K562 (cell line): ENCODE data around the gene BOLL. TPM values are rescaled to one million over a fixed set of nuclear protein-coding genes. Genes with fewer than 3 reads are reported as not detected.

Experiments
- ATAC-seq: fragments of 200-7000 bp; cut with Tn5 transposase; 3 replicates; pipeline ENCODE4 v1.9.1; 2020; ENCODE audit warnings: moderate library complexity
- BruUV-seq: library from RNA; stranded (reverse); fragments of 400-500 nt; replicated peaks from 2 replicates; lab custom pipeline; 2021; lab: Mats Ljungman, UMichigan
- CTCF ChIA-PET: fragments of 300-600 bp; formaldehyde crosslinking; extraction: SDS; loops from one replicate; lab custom pipeline; 2021; ENCODE audit warnings: low intra/inter-chr PET ratio; lab: Yijun Ruan, JAX
- POLR2A ChIA-PET: fragments of 300-600, 350-650 bp; sonication (Branson Sonifier 250); formaldehyde crosslinking; extraction: SDS; loops from one replicate; lab custom pipeline; 2021; ENCODE audit warnings: antibody characterized with exemption, inconsistent platforms; lab: Yijun Ruan, JAX
- DNase-seq, 4 experiments: peaks; one replicate each; pipeline versions ENCODE4 v3.0.0 to v3.0.0-alpha.2; 2011 to 2018; ENCODE audit warnings: low spot score in 3 of 4, mixed read lengths in 3 of 4; ENCODE audit errors: extremely low read depth in 1 of 4
- FAIRE-seq: peaks from 2 replicates; lab custom pipeline; 2011; peaks lifted over from hg19 to GRCh38; lab: Jason Lieb, UNC
- H2AFZ ChIP-seq: 2 replicates; pipeline ENCODE4 v1.6.0; 2011; ENCODE audit warnings: low read depth, low read length, control low read depth, inconsistent platforms
- H3K27ac ChIP-seq: fragments of 200-600 bp; 3 replicates; pipeline ENCODE4 v1.8.0; 2011; ENCODE audit warnings: low read depth, mild to moderate bottlenecking, control low read depth, inconsistent platforms, low read length, moderate library complexity, mixed read lengths; ENCODE audit errors: extremely low read depth
- H3K27me3 ChIP-seq, 2 experiments: fragments of 300-600 bp in 1 of 2; 2 replicates in 1 of 2; 3 replicates in 1 of 2; pipeline versions ENCODE4 v1.6.0 to v1.8.0; 2011; ENCODE audit warnings: inconsistent platforms in 2 of 2, low read length in 2 of 2, mild to moderate bottlenecking in 1 of 2, mixed read lengths in 1 of 2, moderate library complexity in 1 of 2; ENCODE audit not compliant: control insufficient read depth in 2 of 2, insufficient read depth in 2 of 2
- H3K36me3 ChIP-seq: fragments of 300-600 bp; 3 replicates; pipeline ENCODE4 v1.8.0; 2011; ENCODE audit warnings: mild to moderate bottlenecking, low read length, inconsistent platforms; ENCODE audit not compliant: control insufficient read depth, insufficient read depth
- H3K4me1 ChIP-seq, 2 experiments: fragments of 200-600 bp in 1 of 2; replicated peaks in 1 of 2; 2 replicates in 1 of 2; 3 replicates in 1 of 2; pipeline versions ENCODE4 v1.5.1 to v1.8.0; 2011; ENCODE audit warnings: inconsistent platforms in 2 of 2, low read length in 2 of 2, mild to moderate bottlenecking in 1 of 2, mixed read lengths in 1 of 2, moderate library complexity in 1 of 2; ENCODE audit not compliant: control insufficient read depth in 2 of 2, insufficient read depth in 2 of 2
- H3K4me2 ChIP-seq: 2 replicates; pipeline ENCODE4 v1.6.1; 2011; ENCODE audit warnings: low read length, control low read depth, inconsistent platforms, mixed read lengths; ENCODE audit not compliant: insufficient read depth
- H3K4me3 ChIP-seq: fragments of 200-600 bp; sonication (generic), shearing (Covaris generic); 2 replicates; pipeline ENCODE4 v1.5.1; 2016; ENCODE audit warnings: control low read depth, inconsistent platforms
- H3K79me2 ChIP-seq: fragments of 200-600 bp; 3 replicates; pipeline ENCODE4 v1.8.0; 2011; ENCODE audit warnings: low read length, inconsistent platforms; ENCODE audit not compliant: control insufficient read depth, insufficient read depth
- H3K9ac ChIP-seq, 2 experiments: 2 replicates each; pipeline versions ENCODE4 v1.6.0 to v1.6.1; 2011; ENCODE audit warnings: low read depth in 2 of 2, low read length in 2 of 2, control low read depth in 1 of 2, inconsistent platforms in 1 of 2, mild to moderate bottlenecking in 1 of 2, mixed read lengths in 1 of 2; ENCODE audit not compliant: insufficient read depth in 1 of 2
- H3K9me1 ChIP-seq: one replicate; pipeline ENCODE4 v1.6.0; 2011; ENCODE audit warnings: inconsistent platforms, mild to moderate bottlenecking, low read length, moderate library complexity; ENCODE audit not compliant: control insufficient read depth, insufficient read depth
- H3K9me3 ChIP-seq: replicated peaks from 2 replicates; pipeline ENCODE4 v1.5.1; 2011; ENCODE audit warnings: low read depth, low read length, inconsistent platforms; ENCODE audit not compliant: control insufficient read depth, insufficient read depth
- H4K20me1 ChIP-seq: replicated peaks from 2 replicates; pipeline ENCODE4 v1.6.1; 2011; ENCODE audit warnings: low read length, inconsistent platforms, mixed read lengths; ENCODE audit not compliant: control insufficient read depth, insufficient read depth
- ARNT ChIP-seq, 2 experiments: fragments of 450-650 bp; IDR thresholded peaks; 2 replicates each; pipeline ENCODE4 v1.6.1; 2016; ENCODE audit warnings: mild to moderate bottlenecking in 1 of 2
- KAT2B ChIP-seq: IDR thresholded peaks from one replicate; pipeline ENCODE4 v1.6.1; 2012; ENCODE audit warnings: low read depth, mild to moderate bottlenecking, control low read depth, inconsistent platforms, low read length, moderate library complexity
- KDM5B ChIP-seq: fragments of 200-600 bp; sonication (generic); IDR thresholded peaks from 2 replicates; pipeline ENCODE4 v1.6.1; 2012; ENCODE audit warnings: low read depth, mild to moderate bottlenecking, moderate library complexity, low read length, control low read depth, inconsistent platforms; ENCODE audit not compliant: insufficient replicate concordance
- MECOM ChIP-seq: fragments of 250-450 bp; sonication (Bioruptor Pico); IDR thresholded peaks from 2 replicates; pipeline ENCODE4 v1.8.0; 2022; ENCODE audit warnings: inconsistent platforms
- NEUROD1 ChIP-seq: fragments of 150-350 bp; IDR thresholded peaks from 2 replicates; pipeline ENCODE4 v1.6.1; 2014; ENCODE audit warnings: borderline replicate concordance, low read length, low read depth; ENCODE audit not compliant: partially characterized antibody
- PKNOX1 ChIP-seq: fragments of 450-650 bp; IDR thresholded peaks from 2 replicates; pipeline ENCODE4 v1.6.1; 2016
- POLR2AphosphoS5 ChIP-seq: IDR thresholded peaks from 2 replicates; pipeline ENCODE4 v1.6.1; 2011; ENCODE audit warnings: mild to moderate bottlenecking, low read depth, low read length, moderate library complexity; ENCODE audit not compliant: control insufficient read depth, insufficient read depth
- RBM15 ChIP-seq: fragments of 200-400 bp; formaldehyde crosslinking; IDR thresholded peaks from 2 replicates; pipeline ENCODE4 v1.6.1; 2018; ENCODE audit warnings: mild to moderate bottlenecking, low read length, moderate library complexity; ENCODE audit not compliant: insufficient read depth
- ZBTB17 ChIP-seq: fragments of 450-650 bp; formaldehyde crosslinking; IDR thresholded peaks from 2 replicates; pipeline ENCODE4 v1.4.0; 2020; ENCODE audit warnings: mild to moderate bottlenecking
- ZC3H4 ChIP-seq: sonication (generic); formaldehyde crosslinking; IDR thresholded peaks from 2 replicates; pipeline ENCODE4 v1.9.0; 2021; ENCODE audit warnings: missing genetic modification reagents, borderline replicate concordance
- ZHX1 ChIP-seq: fragments of 150-350 bp; conservative IDR thresholded peaks from 2 replicates; pipeline ENCODE4 v1.6.1; 2014; ENCODE audit warnings: low read length
- ZNF655 ChIP-seq: fragments of 250-450 bp; sonication (Bioruptor Pico); IDR thresholded peaks from 2 replicates; pipeline ENCODE4 v1.5.0; 2021
- WGBS: fragments of 100-300 bp; shearing (Covaris generic); methylation state at CpG from one replicate; pipeline ENCODE4 v1.1.6; 2016; ENCODE audit warnings: low coverage, mixed read lengths; ENCODE audit not compliant: insufficient coverage; ENCODE audit errors: missing lambda C conversion rate; 5-methylcytosine and 5-hydroxymethylcytosine counted together
- in situ Hi-C: fragments of 300-500 bp; cut with MboI; formaldehyde crosslinking; loops from 4 replicates; pipeline ENCODE4 v1.15.0; 2018; ENCODE audit warnings: inconsistent platforms, mixed read lengths
- intact Hi-C: fragments of 100-400 bp; cut with micrococcal nuclease; formaldehyde crosslinking; loops from 2 replicates; pipeline ENCODE4 v1.14.2; 2022
- polyA plus RNA-seq, 8 experiments: library from polyadenylated mRNA; depleted of rRNA in 4 of 8; stranded (reverse) in 5 of 8; unstranded in 3 of 8; fragments of >200 nt; fragmentation: Nextera tagmentation in 2 of 8; fragmentation: Illumina TruSeq in 1 of 8; extraction: Ambion mirVana in 2 of 8; extraction: Trizol in 1 of 8; gene quantifications; 2 replicates each; pipeline versions ENCODE4 v1.2.1 to v1.2.3, GENCODE V29; 2011 to 2014; ENCODE audit warnings: inconsistent platforms in 1 of 8, missing spikeins in 1 of 8
- total RNA-seq, 7 experiments: library from RNA; depleted of rRNA in 6 of 7; stranded (reverse); fragments of >200 nt in 6 of 7; fragmentation: Illumina TruSeq in 2 of 7; extraction: Trizol in 2 of 7; gene quantifications; 2 replicates each; pipeline versions ENCODE4 v1.2.1 to v1.2.3, GENCODE V29; 2011 to 2021; ENCODE audit warnings: low replicate concordance in 1 of 7

The BOLL gene
- total and polyA plus RNA-seq, 9 of the 15 experiments (the other 6 are each of a cell fraction or from before 2014, with no cell fraction given): 0.11 to 0.55 (median 0.19) TPM; not detected in 1

- peak; percentile 92 for TF ChIP-seq KDM5B
- peak; percentile 89 for TF ChIP-seq POLR2AphosphoS5
Observed at GRCh38 chr2:197705121-197705911, 79.8 kb downstream of the BOLL start, which contains the start of gene MARS2 (continued).

- CTCF ChIA-PET: interaction anchor here (0.6 kb wide), 1 partner anchor 73 kb away, joined by 3 read pairs; no protein-coding TSS in a partner anchor
- DNase-seq (peak in 1 of 4 experiments; percentile 9), ATAC-seq (peak; percentile 40), FAIRE-seq (peak; percentile 42)
- Histone ChIP-seq H3K4me2 (peak overlapping the region; percentile 71), H3K36me3 (peaks cover 20% of the 10 kb centered on the region), H3K9ac (peak overlapping the region; percentile 72 to 86), H3K9me3 (no peaks in the 10 kb centered on the region), H3K27me3 (no peaks in the 10 kb centered on the region), H3K4me3 (peak overlapping the region; percentile 28), H3K4me1 (peaks cover 5 to 9% of the 10 kb centered on the region in 2 experiments; a peak in 4 of 5 replicates), H3K79me2 (peaks cover 42% of the 10 kb centered on the region), H3K27ac (peak overlapping the region; percentile 72), H2AFZ (peak overlapping the region; percentile 96), H4K20me1 (peaks cover 14% of the 10 kb centered on the region), H3K9me1 (no peaks in the 10 kb centered on the region)
- BruUV-seq: TSS peak; percentile 95
- POLR2A ChIA-PET: interaction anchor here (0.6 to 0.9 kb wide), 4 partner anchors 9 to 1187 kb away, joined by 3 to 4 read pairs (median 3); no protein-coding TSS in a partner anchor
- intact Hi-C loops (loop anchor here (5.0 to 10.0 kb wide), 4 partner anchors 207 to 430 kb away; partner anchors contain the start of gene HSPD1), in situ Hi-C loops (no loop called here)
- 4% methylated on average over 5 of the region's 5 CpGs for WGBS
- 0 out of 2 replicates have a peak, but pooled peaks have one; percentile 11 for TF ChIP-seq MECOM (CRISPR knock-in tag)
- no peak for TF ChIP-seq PKNOX1
- no peak for TF ChIP-seq KAT2B
- TF ChIP-seq RBM15: no peak
- no peak for TF ChIP-seq ZHX1
- peak in 1 of 2 experiments; percentile 25; a peak in 1 of 4 replicates for TF ChIP-seq ARNT (IDR thresholded peaks at IDR 0.05)
- no peak for TF ChIP-seq ZBTB17
- no peak for TF ChIP-seq ZNF655 (CRISPR knock-in tag)
- no peak for TF ChIP-seq ZC3H4
- no peak for TF ChIP-seq NEUROD1
Observed at GRCh38 chr2:197704434-197705120, 80.5 kb downstream of the BOLL start.
